HepG2 (cell line): Measurements from ENCODE around the gene UXS1. TPM values are rescaled to one million over a fixed set of nuclear protein-coding genes. Genes with fewer than 3 reads are reported as not detected.

ENCODE experiments used
- ATAC-seq: fragments of 200-7000 bp; cut with Tn5 transposase; 3 replicates; pipeline ENCODE4 v1.9.1; 2020; ENCODE audit warnings: mild to moderate bottlenecking, moderate library complexity
- BruUV-seq: library from RNA; stranded (reverse); fragments of 400-500 nt; replicated peaks from 2 replicates; lab custom pipeline; 2021; lab: Mats Ljungman, UMichigan
- CTCF ChIA-PET: fragments of 300-600 bp; formaldehyde crosslinking; extraction: SDS; loops from one replicate; lab custom pipeline; 2021; ENCODE audit warnings: low total read pairs, inconsistent platforms, low intra/inter-chr PET ratio; lab: Yijun Ruan, JAX
- POLR2A ChIA-PET: fragments of 350-600 bp; sonication (Branson Sonifier 250); formaldehyde crosslinking; loops from one replicate; lab custom pipeline; 2020; ENCODE audit warnings: antibody characterized with exemption, inconsistent platforms; lab: Yijun Ruan, JAX
- DNase-seq: peaks from one replicate; pipeline ENCODE4 v3.0.0-alpha.2; 2015; ENCODE audit warnings: low spot score
- FAIRE-seq: peaks from 3 replicates; lab custom pipeline; 2011; peaks lifted over from hg19 to GRCh38; lab: Jason Lieb, UNC
- H2AFZ ChIP-seq: one replicate; pipeline ENCODE4 v1.6.1; 2011; ENCODE audit warnings: low read length, inconsistent platforms
- H3K27ac ChIP-seq: fragments of 300-600 bp; 3 replicates; pipeline ENCODE4 v1.8.0; 2011; ENCODE audit warnings: mixed run types, mild to moderate bottlenecking, mixed read lengths, low read length, inconsistent platforms; ENCODE audit not compliant: insufficient read depth; ENCODE audit errors: extremely low read length
- H3K27me3 ChIP-seq, 2 experiments: fragments of 200-600 bp in 1 of 2; 2 replicates in 1 of 2; 3 replicates in 1 of 2; pipeline versions ENCODE4 v1.6.0 to v1.8.0; 2011; ENCODE audit warnings: low read length in 2 of 2, mild to moderate bottlenecking in 2 of 2, moderate library complexity in 2 of 2, inconsistent platforms in 1 of 2; ENCODE audit not compliant: insufficient read depth in 2 of 2, control insufficient read depth in 1 of 2
- H3K36me3 ChIP-seq, 2 experiments: fragments of 200-600 bp in 1 of 2; replicated peaks in 1 of 2; 2 replicates in 1 of 2; 3 replicates in 1 of 2; pipeline versions ENCODE4 v1.5.1 to v1.8.0; 2011; ENCODE audit warnings: low read length in 2 of 2, inconsistent platforms in 1 of 2; ENCODE audit not compliant: insufficient read depth in 2 of 2, control insufficient read depth in 1 of 2
- H3K4me1 ChIP-seq: 2 replicates; pipeline ENCODE4 v1.5.1; 2012; ENCODE audit warnings: low read length, inconsistent platforms; ENCODE audit not compliant: insufficient read depth
- H3K4me2 ChIP-seq: 2 replicates; pipeline ENCODE4 v1.6.0; 2011; ENCODE audit warnings: low read depth, low read length, inconsistent platforms
- H3K4me3 ChIP-seq, 3 experiments: fragments of 200-600 bp in 1 of 3; sonication (generic), shearing (Covaris generic) in 1 of 3; replicated peaks in 1 of 3; 2 replicates each; pipeline ENCODE4 v1.5.1; 2011 to 2016; ENCODE audit warnings: low read length in 3 of 3, inconsistent platforms in 2 of 3, low read depth in 2 of 3, mild to moderate bottlenecking in 2 of 3, control low read depth in 1 of 3, mixed read lengths in 1 of 3; ENCODE audit not compliant: insufficient read depth in 1 of 3
- H3K79me2 ChIP-seq: one replicate; pipeline ENCODE4 v1.6.1; 2011; ENCODE audit warnings: low read length, inconsistent platforms; ENCODE audit not compliant: insufficient read depth
- H3K9ac ChIP-seq: 2 replicates; pipeline ENCODE4 v1.6.0; 2011; ENCODE audit warnings: mild to moderate bottlenecking, low read depth, low read length, inconsistent platforms; ENCODE audit not compliant: insufficient read depth
- H3K9me3 ChIP-seq: 2 replicates; pipeline ENCODE4 v1.5.1; 2012; ENCODE audit warnings: mild to moderate bottlenecking, low read length
- H4K20me1 ChIP-seq: 2 replicates; pipeline ENCODE4 v1.6.0; 2011; ENCODE audit warnings: inconsistent platforms, mild to moderate bottlenecking, low read length, moderate library complexity; ENCODE audit not compliant: insufficient read depth
- ARNTL ChIP-seq: sonication (generic); formaldehyde crosslinking; IDR thresholded peaks from 2 replicates; pipeline ENCODE4 v1.4.0; 2020; ENCODE audit warnings: mild to moderate bottlenecking, missing genetic modification reagents
- BRCA1 ChIP-seq: sonication (generic); formaldehyde crosslinking; IDR thresholded peaks from 2 replicates; pipeline ENCODE4 v1.4.0; 2020; ENCODE audit warnings: missing genetic modification reagents
- BRD4 ChIP-seq: sonication (generic); formaldehyde crosslinking; IDR thresholded peaks from 2 replicates; pipeline ENCODE4 v1.4.0; 2020; ENCODE audit warnings: missing genetic modification reagents
- FOXA3 ChIP-seq: IDR thresholded peaks from 2 replicates; pipeline ENCODE4 v1.6.1; 2016; ENCODE audit warnings: missing genetic modification reagents, missing compliant biosample characterization
- HDAC1 ChIP-seq: sonication (generic); formaldehyde crosslinking; IDR thresholded peaks from 2 replicates; pipeline ENCODE4 v1.5.1; 2020; ENCODE audit warnings: mild to moderate bottlenecking, missing genetic modification reagents
- SKI ChIP-seq: fragments of 450-650 bp; IDR thresholded peaks from one replicate; pipeline ENCODE4 v1.6.1; 2018; ENCODE audit warnings: mild to moderate bottlenecking; ENCODE audit not compliant: partially characterized antibody
- SNAI1 ChIP-seq: sonication (generic); formaldehyde crosslinking; IDR thresholded peaks from 2 replicates; pipeline ENCODE4 v1.5.0; 2020; ENCODE audit warnings: mild to moderate bottlenecking, missing genetic modification reagents, borderline replicate concordance
- TMF1 ChIP-seq: sonication (generic); formaldehyde crosslinking; IDR thresholded peaks from 2 replicates; pipeline ENCODE4 v1.8.1; 2022; ENCODE audit warnings: low read depth, missing genetic modification reagents
- ZBED4 ChIP-seq: sonication (generic); formaldehyde crosslinking; IDR thresholded peaks from 2 replicates; pipeline ENCODE4 v1.4.0; 2020; ENCODE audit warnings: missing genetic modification reagents, borderline replicate concordance
- ZBTB10 ChIP-seq: sonication (generic); formaldehyde crosslinking; IDR thresholded peaks from 2 replicates; pipeline ENCODE4 v1.4.0; 2020; ENCODE audit warnings: missing genetic modification reagents, borderline replicate concordance
- ZNF256 ChIP-seq: sonication (generic); formaldehyde crosslinking; conservative IDR thresholded peaks from 2 replicates; pipeline ENCODE4 v1.4.0; 2020; ENCODE audit warnings: missing genetic modification reagents
- ZNF275 ChIP-seq: sonication (generic); formaldehyde crosslinking; IDR thresholded peaks from 2 replicates; pipeline ENCODE4 v1.8.0; 2022; ENCODE audit warnings: missing genetic modification reagents, mild to moderate bottlenecking, inconsistent platforms, borderline replicate concordance
- ZNF703 ChIP-seq: sonication (generic); formaldehyde crosslinking; IDR thresholded peaks from 2 replicates; pipeline ENCODE4 v1.5.1; 2020; ENCODE audit warnings: missing genetic modification reagents, mild to moderate bottlenecking, moderate library complexity, borderline replicate concordance
- WGBS: methylation state at CpG from one replicate; pipeline ENCODE4 v1.1.6; 2017; ENCODE audit warnings: low lambda C conversion rate; 5-methylcytosine and 5-hydroxymethylcytosine counted together
- in situ Hi-C: cut with HindIII; loops from 2 replicates; pipeline ENCODE4 v1.10.0; 2017; ENCODE audit warnings: low pct_unique_long_range_greater_than_20kb; ENCODE audit not compliant: extremely low pct_ligation_motif_present
- intact Hi-C: fragments of 100-400 bp; cut with micrococcal nuclease; formaldehyde crosslinking; loops from one replicate; pipeline ENCODE4 v1.10.0; 2022; ENCODE audit not compliant: unreplicated experiment
- polyA plus RNA-seq, 8 experiments: library from polyadenylated mRNA; depleted of rRNA in 3 of 8; stranded (reverse) in 7 of 8; unstranded in 1 of 8; fragments of >200 nt; fragmentation: Illumina TruSeq in 4 of 8; extraction: Trizol in 4 of 8; gene quantifications; 2 replicates each; pipeline versions ENCODE4 v1.2.1 to v1.2.3, GENCODE V29; 2011 to 2016; ENCODE audit warnings: low read depth in 4 of 8, missing spikeins in 1 of 8, mixed read lengths in 1 of 8; ENCODE audit not compliant: insufficient read depth in 1 of 8
- total RNA-seq, 5 experiments: library from RNA; depleted of rRNA; stranded (reverse); fragments of >200 nt; fragmentation: Illumina TruSeq; extraction: Trizol; gene quantifications; 2 replicates each; pipeline ENCODE4 v1.2.3, GENCODE V29; 2016; ENCODE audit warnings: low read depth in 1 of 5
- TF ChIP-seq, protein P1 (sequence below): sonication (generic); formaldehyde crosslinking; IDR thresholded peaks from 2 replicates; pipeline ENCODE4 v1.5.0; 2020; ENCODE audit warnings: mild to moderate bottlenecking, low read depth, missing genetic modification reagents, borderline replicate concordance
- TF ChIP-seq, protein P2 (sequence below): sonication (generic); formaldehyde crosslinking; conservative IDR thresholded peaks from 2 replicates; pipeline ENCODE4 v1.8.0; 2022; ENCODE audit warnings: missing genetic modification reagents

Gene UXS1
- total and polyA plus RNA-seq, 2 of the 13 experiments (the other 11 are each of a cell fraction or from before 2014, with no cell fraction given) = 53.3 to 110 TPM

DNA sequence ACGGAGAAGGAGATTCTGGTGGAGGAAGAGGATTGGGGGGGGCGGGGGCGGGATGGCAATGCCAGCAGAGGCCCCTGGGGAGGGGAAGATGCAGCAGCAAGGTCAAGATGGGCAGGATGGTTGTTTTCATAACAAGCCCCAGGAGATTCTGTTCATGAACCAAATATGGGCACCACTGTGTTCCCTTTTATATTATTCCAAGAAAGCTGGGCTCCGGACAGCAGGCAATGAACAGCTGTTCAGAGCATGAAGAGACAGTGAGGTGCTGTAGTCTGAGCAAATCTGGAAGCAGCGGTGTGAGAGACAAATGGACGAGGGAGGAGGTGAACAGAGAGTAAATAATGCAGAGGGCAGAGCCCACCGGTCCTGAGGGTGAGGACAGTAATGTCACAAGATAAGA, 20.0 kb downstream of the UXS1 start:
- no peak for FAIRE-seq
- H3K4me3 ChIP-seq = no peak overlapping the region
- TF ChIP-seq ZNF256 (CRISPR knock-in tag) (no peak), HDAC1 (no peak), ARNTL (CRISPR knock-in tag) (no peak), ZNF703 (CRISPR knock-in tag) (no peak), TMF1 (no peak), FOXA3 (CRISPR knock-in tag) (no peak), ZNF275 (CRISPR knock-in tag) (no peak), ZBTB10 (CRISPR knock-in tag) (no peak), ZBED4 (no peak), SNAI1 (no peak), BRD4 (CRISPR knock-in tag) (no peak), BRCA1 (CRISPR knock-in tag) (no peak), SKI (no peak)
- TF ChIP-seq, protein P1, sequence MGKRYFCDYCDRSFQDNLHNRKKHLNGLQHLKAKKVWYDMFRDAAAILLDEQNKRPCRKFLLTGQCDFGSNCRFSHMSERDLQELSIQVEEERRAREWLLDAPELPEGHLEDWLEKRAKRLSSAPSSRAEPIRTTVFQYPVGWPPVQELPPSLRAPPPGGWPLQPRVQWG (CRISPR knock-in tag) = no peak
- TF ChIP-seq, protein P2, sequence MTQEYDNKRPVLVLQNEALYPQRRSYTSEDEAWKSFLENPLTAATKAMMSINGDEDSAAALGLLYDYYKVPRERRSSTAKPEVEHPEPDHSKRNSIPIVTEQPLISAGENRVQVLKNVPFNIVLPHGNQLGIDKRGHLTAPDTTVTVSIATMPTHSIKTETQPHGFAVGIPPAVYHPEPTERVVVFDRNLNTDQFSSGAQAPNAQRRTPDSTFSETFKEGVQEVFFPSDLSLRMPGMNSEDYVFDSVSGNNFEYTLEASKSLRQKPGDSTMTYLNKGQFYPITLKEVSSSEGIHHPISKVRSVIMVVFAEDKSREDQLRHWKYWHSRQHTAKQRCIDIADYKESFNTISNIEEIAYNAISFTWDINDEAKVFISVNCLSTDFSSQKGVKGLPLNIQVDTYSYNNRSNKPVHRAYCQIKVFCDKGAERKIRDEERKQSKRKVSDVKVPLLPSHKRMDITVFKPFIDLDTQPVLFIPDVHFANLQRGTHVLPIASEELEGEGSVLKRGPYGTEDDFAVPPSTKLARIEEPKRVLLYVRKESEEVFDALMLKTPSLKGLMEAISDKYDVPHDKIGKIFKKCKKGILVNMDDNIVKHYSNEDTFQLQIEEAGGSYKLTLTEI (CRISPR knock-in tag) = no peak

More for the DNA sequence above, 20.0 kb downstream of the UXS1 start:
- peaks cover 6% of the 10 kb centered on the region; the same call in 1 of the 2 replicates for H4K20me1 ChIP-seq
- H3K9ac ChIP-seq = no peak overlapping the region
- ATAC-seq (no peak), DNase-seq (no peak)
- CTCF ChIA-PET = no interaction called here
- in situ Hi-C loops (no loop called here), intact Hi-C loops (no loop called here)
- no peaks in the 10 kb centered on the region for H3K9me3 ChIP-seq
- peaks cover 27% of the 10 kb centered on the region for H3K4me1 ChIP-seq
- H3K27me3 ChIP-seq = no peaks in the 10 kb centered on the region
- H3K4me2 ChIP-seq = no peak overlapping the region
- 85% methylated on average over 7 of the region's 7 CpGs for WGBS
- H3K79me2 ChIP-seq = peaks cover 44% of the 10 kb centered on the region
- no peak overlapping the region for H2AFZ ChIP-seq
- no TSS peak for BruUV-seq
- no peak overlapping the region for H3K27ac ChIP-seq
- H3K36me3 ChIP-seq = peaks cover 9 to 10% of the 10 kb centered on the region in 2 experiments; a peak in 3 of 5 replicates
- POLR2A ChIA-PET = interaction anchor here (0.6 kb wide), 1 partner anchor 401 kb away, joined by 3 read pairs; no protein-coding TSS in a partner anchor
